ENCODE data around the gene MYBBP1A. TPM values are rescaled to one million over a fixed set of nuclear protein-coding genes. Genes with fewer than 3 reads are reported as not detected.
A peak's percentile ranks its signal among the peaks of the same experiment; 100 is the strongest.

Gene MYBBP1A
- total RNA-seq, 1 experiment from 2014 or later: 177 TPM

DNA sequence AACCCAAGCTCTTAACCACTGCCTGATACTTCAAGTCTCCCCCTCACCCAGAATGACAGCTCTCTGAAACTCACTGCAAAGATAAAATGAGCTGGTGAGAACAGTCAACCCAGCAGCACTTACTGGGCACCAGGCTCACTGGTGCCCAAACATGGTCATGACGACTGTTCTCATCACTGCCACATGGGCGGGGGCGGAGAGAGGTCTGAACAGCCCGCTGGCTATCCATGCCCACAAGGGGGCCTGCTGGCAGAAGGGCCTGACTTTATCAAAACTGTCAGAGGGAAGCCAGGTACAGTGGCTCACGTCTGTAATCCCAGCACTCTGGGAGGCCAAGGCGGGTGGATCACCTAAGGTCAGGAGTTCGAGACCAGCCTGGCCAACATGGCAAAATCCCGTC lies 4.0 kb downstream of the MYBBP1A start:
- DNase-seq (ENCODE audit: low spot score): peak; percentile 19

DNA sequence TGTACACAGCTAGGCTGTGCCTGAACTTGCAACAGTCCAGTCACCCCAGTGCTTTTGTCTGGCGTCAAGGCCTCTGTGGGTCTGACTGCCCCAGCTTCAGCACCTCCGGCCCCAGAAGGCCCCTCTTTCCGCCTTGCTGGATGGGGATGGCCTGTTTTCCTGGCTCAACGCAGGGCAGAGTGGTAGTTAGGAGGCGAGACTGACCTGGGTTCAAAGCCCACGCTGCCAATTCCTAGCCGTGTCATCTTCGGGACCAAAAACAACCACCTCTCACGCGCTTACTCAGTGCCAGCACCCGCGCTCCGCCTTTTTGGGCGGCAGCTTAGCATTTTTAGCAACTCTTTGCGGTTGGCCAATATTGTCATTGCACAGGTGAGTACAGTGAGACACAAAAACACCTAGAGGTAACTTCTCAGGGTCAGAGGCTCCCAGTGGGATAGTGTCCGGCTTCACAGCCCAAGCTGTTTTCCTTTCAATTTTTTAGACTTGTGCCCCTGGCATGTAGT lies 4.6 kb downstream of the MYBBP1A start:
- DNase-seq (ENCODE audit: low spot score): no peak

DNA sequence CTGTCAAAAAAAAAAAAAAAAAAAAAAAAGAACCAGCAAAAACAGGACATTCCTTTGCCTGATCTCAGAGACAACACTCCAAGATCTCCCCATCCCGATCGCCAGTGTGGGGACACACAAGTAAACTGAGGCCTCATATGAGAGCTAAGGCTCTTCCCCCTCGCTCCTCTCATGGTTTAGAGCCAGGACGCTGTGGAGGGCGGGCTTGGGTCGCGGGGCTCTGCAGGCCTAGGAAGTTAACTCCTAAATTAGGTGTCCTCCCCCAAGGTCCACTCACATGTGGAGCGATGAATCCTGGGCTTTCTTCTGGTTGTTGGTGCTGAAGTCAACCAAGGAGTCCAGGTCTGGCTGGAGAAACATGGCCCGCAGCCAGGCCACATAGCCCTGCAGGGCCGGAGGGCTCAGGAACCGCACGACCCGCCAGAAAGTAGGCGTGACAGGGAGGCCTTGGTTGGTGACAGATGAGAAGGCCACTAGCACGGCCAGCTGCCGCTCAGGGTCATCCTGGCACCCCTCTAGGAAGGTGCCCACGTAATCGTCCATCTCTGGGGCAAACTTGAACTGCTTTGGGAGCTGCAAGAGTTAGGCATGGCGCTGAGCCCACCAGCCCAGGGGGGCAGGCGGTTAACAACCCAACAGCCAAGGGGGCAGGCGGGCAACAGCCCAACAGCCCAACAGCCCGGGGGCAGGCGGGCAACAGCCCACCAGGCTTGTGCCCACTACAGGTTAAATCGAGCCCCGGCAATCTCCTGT lies 5.2 kb downstream of the MYBBP1A start:
- DNase-seq (ENCODE audit: low spot score): no peak

DNA sequence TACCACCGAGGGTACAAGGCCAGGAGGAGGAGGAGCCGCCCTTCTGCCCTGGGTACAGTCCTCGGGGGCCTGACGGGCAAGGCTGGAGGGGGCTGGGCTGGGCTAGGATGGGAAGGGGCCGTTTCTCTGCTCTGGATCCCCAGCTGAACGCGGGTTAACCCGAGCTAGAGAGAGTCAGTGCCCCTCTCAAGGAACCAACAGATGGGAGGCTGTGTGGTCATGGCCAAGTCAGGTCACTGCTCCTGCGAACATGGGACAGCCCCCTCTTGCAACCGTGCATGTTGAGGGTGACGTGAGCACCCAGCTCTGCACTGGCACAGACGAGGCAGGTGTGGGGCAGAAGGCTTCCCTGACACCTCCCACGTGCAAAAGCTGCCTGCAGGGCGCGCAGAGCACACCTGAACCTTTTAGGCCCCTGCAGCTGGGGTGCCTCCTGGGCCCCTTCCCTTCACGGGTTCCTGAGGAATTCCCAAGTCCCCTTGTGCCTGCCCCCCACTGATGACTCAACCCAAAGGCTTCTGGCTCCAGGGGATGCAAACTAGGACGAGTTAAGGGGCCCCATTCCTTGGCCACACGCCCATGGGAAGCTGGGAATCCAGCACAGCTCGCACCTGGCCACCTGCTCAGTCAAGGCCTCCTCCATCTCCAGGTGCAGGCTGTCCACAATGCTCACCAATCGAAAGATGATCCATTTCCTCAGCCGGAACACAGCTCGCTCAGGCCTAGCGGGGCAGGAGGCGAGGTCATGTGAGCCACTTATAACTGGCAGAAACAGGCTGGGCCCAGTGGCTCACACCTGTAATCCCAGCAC lies 6.3 kb downstream of the MYBBP1A start:
- DNase-seq (ENCODE audit: low spot score): no peak

DNA sequence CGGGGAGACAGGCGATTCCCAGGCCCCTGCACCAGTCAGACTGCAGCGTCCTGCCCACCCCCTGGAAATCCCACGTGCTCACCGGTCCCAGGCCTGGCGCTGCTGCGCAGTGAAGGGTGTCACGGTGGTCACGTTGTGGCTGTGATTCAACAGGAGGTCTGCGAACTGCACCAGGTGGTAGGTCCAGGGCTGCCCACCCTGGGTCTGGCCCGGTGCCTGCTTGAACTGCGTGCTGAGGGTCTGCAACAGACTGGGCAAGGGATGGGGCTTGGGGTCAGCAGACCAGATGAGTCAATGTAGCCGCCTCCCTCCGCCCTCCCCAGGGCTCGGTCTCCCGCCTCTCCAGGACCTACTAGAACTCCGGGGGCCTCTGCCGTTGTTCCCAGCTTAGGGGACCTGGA lies 7.1 kb downstream of the MYBBP1A start:
- DNase-seq (ENCODE audit: low spot score): no peak

DNA sequence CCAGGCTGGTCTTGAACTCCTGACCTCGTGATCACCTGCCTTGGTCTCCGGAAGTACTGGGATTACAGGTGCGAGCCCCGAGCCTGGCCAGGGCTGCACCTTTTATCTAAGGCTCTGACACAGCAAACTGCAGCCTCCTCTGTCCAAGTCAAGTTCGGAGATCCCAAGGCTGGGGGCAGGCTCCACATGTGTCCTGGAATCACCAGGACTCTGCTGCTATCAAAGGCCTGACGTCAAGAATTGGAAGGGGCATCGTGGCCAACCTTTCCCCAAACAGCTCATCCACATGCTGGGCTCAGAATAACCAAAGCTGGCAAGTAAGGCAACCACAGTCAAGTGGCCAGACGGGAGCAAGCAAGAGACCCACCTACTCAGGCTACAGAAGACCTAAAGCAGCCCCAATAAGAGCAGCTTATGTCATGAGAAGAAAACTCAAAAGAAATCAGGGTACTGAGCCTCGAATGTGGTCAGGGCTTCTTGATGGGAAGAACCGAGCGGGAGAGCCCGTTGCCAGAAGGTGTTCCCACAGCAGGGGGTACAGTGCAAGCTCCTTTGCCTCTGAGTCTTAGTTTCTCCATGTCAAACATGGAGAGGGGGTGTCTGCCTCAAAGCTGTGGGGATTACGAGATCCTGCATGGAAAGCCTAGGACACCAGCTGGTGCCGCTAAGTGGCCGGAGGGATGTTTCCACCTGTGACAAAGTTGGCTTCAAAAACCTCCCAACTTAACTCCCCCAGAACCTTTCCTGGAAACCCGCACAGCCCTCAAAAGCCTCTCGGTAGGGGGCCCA lies 7.9 kb downstream of the MYBBP1A start:
- DNase-seq (ENCODE audit: low spot score): no peak

DNA sequence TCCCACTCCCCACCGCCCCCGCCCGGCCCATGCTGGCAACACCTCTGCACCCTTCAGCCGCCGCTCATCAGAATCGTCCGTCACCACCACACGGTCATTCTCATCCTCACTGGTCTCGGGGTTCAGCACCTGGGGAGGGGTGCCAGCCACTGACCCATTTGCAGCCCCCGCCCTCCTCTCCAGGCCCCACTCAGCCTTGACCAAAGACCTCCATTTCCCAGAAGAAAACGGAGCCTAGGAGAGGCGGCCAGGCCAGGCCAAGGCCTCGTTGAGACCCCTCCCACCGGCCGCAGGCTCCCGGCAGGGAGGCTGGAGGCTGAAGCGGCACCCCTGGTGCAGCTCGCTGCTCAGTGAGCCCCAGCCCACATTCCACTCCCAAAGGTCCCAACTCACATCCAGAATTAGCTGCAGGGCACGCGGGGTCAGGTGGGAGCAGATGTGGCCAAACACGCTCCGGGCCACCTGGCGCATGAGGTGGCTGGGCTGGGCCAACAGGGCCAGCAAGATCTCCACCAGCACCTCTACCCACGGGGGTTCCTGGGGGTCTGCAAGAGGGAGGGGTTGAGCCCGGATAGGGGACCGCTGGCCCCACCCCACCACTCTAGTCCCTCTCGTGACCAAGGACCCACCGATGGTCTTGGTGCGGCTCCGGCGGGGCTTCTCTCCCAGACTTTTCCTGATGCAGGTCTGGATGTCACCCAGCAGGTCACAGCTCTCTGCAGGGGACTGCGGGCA lies 9.8 kb downstream of the MYBBP1A start:
- DNase-seq (ENCODE audit: low spot score): no peak

DNA sequence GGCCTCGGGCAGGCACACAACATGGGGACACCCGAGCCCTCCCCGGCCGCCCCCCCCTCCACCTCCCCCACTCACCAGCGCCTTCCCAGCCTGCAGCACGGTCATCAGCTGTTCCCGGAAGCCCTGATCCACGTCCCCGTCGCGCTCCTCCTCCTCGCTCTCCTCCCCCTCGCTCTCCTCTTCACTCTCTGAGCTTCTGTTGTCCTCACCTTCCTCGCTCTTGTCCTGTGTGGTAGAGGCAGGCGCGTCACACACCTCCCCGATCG lies 10.3 kb downstream of the MYBBP1A start:
- DNase-seq (ENCODE audit: low spot score): no peak

DNA sequence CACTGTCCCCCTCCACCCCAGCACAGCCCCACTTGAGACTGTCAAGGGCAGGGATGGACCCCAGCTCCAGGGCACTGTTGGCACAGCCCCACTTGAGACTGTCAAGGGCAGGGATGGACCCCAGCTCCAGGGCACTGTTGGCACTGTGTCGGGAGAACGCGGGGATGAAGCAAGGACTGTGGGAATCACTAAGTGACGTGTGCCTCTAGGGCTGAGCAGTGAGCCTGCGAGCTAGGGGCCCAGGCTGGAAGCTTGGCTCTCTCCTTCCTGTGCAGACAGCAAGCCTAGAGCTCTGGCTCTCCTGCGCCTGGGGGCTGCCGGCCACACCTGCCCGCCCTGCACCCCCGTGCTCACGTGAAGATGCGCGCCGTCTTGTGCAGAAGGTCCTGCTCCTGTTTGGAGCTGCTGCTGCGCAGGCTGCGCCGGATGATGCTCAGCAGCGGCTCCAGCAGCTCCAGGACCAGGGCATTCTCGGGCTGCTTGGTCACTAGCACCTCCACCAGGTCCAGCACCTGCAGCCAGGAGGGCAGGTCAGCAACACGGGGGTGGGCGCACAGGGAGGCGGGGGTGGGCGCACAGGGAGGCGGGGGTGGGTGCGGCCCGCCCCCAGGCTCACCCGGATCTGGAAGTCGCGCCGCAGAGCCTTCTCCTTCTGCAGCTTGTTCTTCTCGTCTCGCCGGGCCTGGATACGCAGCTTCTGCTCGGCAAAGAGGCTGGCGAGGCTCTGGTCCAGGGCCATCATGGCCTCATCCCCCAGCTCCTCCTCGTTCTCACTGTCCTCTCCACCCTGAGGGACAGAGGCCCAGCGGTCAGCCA lies 10.8 kb downstream of the MYBBP1A start:
- no peak for DNase-seq (ENCODE audit: low spot score)

DNA sequence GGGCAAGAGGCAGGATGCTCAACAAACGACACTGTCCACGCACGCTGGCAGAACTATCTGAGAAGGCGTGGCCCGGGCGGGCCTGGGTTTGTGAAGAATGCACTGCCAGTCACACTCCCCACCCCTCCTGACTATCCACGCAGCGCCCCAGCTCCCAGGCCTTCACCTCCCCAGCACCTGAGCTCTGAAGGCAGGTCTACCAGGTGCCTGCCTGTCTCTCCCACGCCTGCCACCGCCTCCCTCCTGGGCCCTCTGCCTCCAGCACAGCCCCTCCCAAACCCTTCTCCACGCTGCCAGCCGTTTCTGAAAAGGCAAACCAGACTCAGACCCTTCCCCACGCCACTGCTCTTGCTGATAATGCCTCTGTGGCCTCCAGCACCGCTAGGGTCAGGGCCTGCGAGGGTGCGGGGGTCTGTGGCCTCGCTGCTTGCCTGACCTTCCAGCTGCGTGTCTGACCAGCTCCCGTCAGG lies 11.6 kb downstream of the MYBBP1A start:
- DNase-seq (ENCODE audit: low spot score): peak; percentile 45

DNA sequence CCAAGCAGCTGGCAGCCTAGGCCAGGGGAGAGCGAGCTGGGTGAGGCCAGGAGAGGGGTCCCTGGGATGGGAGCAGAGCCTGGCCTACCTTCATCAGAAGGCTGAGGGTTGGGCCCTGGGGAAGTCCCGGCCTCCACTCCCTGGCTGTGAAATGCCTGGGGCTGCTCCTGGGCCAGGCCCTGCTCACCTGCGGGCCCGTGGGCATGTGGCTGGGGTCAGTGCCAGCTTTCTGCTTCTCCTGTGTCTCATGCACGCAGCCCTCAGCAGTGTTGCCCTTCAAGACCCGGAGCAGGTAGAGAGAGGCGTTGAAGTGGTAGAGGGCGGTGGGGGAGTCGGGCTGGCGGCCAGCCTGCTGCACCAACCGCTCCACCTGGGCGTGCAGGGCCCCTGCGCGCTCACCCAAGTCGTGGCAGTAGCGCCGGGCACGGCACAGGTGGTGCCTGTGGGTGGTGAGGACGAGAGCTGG lies 12.4 kb downstream of the MYBBP1A start:
- DNase-seq (ENCODE audit: low spot score): no peak

DNA sequence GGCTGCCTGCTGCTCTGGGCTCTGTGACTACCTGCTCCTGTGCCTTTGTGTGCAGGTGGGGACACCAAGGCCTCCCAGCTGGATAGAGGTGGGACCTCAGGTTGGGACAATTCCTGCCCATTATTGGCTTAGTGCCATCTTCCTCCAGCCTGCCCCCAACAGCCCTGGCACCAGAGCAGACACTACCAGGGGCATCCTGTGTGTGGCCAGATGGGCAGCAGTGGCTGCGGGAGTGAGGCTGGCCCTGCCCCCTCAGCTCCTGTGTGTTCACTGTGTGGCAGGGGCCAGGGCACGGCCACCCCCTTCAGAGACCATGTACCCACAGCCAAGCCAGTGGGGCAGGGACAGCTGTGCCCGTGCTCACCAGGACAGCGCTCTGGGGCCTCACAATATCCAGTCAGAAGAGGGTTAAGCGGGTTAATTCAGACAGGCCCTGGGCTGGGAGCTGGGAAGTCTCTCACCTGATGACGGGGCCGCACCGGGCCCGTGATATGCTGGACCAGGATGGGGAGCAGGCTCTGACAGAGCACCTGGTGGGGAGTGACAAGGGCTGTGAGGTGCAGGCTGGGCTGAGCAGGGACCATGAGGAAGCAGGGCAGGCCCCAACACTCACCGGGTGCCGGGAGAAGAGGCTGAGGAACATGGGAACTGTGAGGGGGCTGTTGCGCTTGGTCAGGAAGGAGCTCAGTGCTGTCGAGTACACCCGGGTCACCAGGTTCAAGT lies 13.0 kb downstream of the MYBBP1A start:
- DNase-seq (ENCODE audit: low spot score): no peak

DNA sequence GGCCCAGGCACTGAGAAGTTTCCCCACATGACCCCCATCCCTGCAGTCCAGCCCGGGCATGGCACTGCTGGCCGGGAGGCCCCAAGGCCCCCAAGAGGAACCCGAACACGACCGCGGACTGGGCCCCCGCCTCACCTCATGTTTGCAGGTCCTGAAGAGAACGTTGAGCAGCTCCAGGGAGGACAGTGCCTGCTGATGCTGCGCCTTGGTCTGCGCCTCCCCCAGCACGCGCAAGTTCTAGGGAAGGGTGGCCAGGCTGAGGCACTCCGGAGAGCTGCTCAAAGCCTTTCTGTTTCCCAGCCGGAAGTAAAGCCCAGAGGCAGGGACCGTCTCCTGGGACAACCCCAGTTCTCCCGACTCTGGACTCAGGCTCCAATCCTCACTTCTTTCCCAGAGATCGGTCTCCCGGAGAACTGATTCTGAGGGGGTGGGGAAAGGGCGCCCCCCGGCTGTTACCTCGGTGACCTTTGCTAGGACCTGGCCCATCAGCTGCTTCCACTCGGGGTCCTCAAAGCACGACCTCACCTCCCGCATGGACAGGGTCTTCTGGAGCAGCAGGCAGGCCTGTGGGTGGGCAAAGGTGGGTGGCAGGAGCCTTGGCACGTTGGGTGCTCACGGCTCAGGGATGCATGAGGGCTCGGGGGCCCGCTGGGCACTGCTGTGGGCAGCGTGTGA lies 13.7 kb downstream of the MYBBP1A start:
- DNase-seq (ENCODE audit: low spot score): no peak

DNA sequence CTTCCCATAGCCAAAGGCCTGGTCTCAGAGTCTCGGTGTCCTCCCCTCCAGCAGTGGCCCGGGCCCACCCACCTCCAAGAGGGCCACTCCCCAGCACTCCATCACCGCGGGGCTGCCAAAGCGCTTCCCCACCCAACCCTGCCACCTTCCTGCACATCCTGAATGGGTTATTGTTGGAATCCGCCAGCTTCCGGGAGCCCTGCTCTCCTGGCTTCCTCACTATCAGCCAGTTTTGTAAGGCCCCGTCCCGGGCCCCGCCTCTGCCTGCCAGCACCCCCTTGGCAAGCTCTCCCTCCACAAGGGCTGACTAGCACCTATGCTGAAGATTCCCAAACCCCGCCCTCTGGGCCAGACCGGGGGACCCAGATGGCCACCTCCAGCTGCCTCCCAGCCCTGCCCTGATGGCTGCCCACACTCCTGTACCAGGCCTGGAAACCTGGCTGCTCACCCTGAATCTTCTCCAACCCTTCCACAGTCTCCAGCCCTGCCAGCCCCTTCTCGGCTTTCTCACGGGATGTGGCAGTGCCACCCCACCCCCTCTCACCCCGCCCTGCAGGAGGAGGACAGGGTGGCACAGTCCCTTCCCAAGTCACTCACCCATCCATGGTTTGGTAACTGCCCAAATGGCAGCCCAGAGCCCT lies 14.4 kb downstream of the MYBBP1A start:
- DNase-seq (ENCODE audit: low spot score): peak; percentile 66

DNA sequence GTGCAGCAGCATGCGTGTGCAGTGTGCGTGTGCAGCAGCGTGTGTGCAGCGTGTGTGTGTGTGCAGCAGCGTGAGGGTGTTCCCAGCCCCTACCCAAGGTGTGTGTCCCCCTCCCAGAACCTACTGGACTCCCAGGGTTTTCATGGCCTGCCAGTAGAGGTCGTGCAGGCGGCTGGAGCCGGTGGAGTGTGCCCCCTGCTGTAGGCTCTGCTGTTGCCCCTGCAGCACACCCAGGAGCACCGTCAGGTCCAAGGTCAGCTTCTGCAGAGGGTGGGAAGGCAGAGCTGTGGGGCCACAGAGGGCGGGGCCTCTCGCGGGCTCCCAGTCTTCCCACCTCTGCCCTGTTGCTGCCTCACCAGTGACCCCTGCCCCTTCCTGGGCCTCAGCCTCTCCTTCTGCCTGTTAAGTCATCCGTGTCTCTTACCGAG lies 14.9 kb downstream of the MYBBP1A start:
- peak; percentile 42 for DNase-seq (ENCODE audit: low spot score)

DNA sequence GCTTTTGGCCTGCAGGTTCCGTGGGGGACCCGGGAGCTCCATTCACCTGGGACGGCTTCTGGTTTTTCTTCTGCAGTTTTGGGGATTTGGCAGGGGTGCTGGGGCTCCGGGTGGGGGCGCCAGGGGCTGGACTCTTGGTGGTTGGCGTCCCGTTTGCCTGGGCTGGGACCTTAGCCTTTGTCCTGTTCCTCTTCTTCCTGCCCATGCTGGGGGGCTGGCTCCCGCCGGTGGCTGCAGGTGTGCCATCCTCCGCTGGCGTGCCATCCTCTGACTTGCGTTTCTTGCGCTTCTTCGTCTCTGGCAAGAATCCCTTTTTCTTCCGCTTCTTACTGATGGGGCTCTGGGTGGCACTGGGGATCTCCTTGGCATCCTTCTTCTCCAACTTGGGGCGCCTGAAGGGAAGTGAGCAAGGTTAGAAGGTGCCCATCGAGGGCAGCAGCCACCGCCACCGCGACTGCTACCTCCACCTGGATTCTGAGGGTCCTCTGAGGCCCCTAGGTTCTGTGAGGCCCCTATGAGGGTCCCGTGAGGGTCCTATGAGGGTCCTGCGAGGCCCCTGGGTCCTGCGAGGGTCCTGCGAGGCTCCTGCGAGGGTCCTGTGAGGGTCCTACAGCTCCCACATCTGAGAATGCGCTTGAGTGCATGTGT lies 15.5 kb downstream of the MYBBP1A start:
- DNase-seq (ENCODE audit: low spot score): no peak

DNA sequence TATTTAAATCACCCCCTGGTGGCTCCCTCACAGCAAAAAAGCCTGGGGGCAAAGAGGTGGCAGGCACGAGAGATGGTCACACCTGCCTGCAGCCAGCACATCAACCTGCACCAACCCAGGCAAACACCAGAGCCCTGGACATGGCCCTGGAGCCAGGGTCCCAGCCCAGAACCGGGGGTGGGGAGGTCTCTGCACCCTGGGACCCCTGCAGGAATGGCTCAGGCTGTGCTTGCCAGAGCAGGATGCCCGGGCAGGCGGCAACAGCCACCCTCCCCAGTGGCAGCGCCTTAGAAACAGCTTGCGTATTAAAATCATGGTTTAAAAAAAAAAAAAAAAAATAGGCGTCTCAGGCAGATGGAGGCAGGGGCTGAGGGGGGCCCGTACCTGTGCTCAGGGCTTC lies 16.2 kb downstream of the MYBBP1A start:
- DNase-seq (ENCODE audit: low spot score): no peak

Measured in HT-29 (cell line).